T-helper 1 cell treated with Interleukin-12 subunit alpha and Interleukin-12 subunit beta and Interleukin-4 antibody, amounts not matched to agents 30 ng/mL and 1 ng/mL, for 36 hours (primary cell): ENCODE data around the gene SORD. TPM values are rescaled to one million over a fixed set of nuclear protein-coding genes. Genes with fewer than 3 reads are reported as not detected.
"Not testable (repeated sequence)": the region's sequence is repeated elsewhere in the genome, so short reads cannot be mapped to it uniquely, and the experiment has no call there.

ENCODE experiments used
- intact Hi-C: fragments of 100-400 bp; cut with micrococcal nuclease; formaldehyde crosslinking; loops from one replicate; pipeline ENCODE4 v1.15.1; 2024
- total RNA-seq: library from RNA; stranded (reverse); gene quantifications from 2 replicates; pipeline ENCODE4 v1.2.3, GENCODE V29; 2022

The SORD gene
- total RNA-seq, 1 donor from 2014 or later: 6.8 TPM

GRCh38 chr15:45093622-45094357, 70.8 kb downstream of the SORD start:
- intact Hi-C loops: no loop called here

GRCh38 chr15:45094358-45094730, 71.3 kb downstream of the SORD start:
- intact Hi-C loops: no loop called here

GRCh38 chr15:45095661-45096060, 72.7 kb downstream of the SORD start:
- intact Hi-C loops: no loop called here

- intact Hi-C loops: no loop called here
Measured at GRCh38 chr15:45097466-45097865, 74.5 kb downstream of the SORD start.

- intact Hi-C loops: no loop called here
Measured at GRCh38 chr15:45099549-45100165, 76.7 kb downstream of the SORD start.

- intact Hi-C loops: no loop called here
Measured at GRCh38 chr15:45100884-45101625, 78.1 kb downstream of the SORD start.

- intact Hi-C loops: no loop called here
Measured at GRCh38 chr15:45101749-45102148, 78.8 kb downstream of the SORD start.

GRCh38 chr15:45102226-45102625, 79.2 kb downstream of the SORD start:
- intact Hi-C loops: no loop called here

- intact Hi-C loops: not testable (repeated sequence)
Measured at GRCh38 chr15:45104170-45104569, 81.2 kb downstream of the SORD start.

GRCh38 chr15:45105586-45105985, 82.6 kb downstream of the SORD start:
- intact Hi-C loops: no loop called here

- intact Hi-C loops: no loop called here
Measured at GRCh38 chr15:45106002-45106790, 83.2 kb downstream of the SORD start.

GRCh38 chr15:45107941-45108630, 85.1 kb downstream of the SORD start:
- intact Hi-C loops: no loop called here

GRCh38 chr15:45110256-45110820, 87.3 kb downstream of the SORD start:
- intact Hi-C loops: loop anchor here (10.0 kb wide), 1 partner anchor 256 kb away; no protein-coding TSS in a partner anchor

GRCh38 chr15:45111390-45112142, 88.6 kb downstream of the SORD start:
- intact Hi-C loops: loop anchor here (10.0 kb wide), 1 partner anchor 257 kb away; no protein-coding TSS in a partner anchor

- intact Hi-C loops: loop anchor here (10.0 kb wide), 1 partner anchor 257 kb away; no protein-coding TSS in a partner anchor
Measured at GRCh38 chr15:45112143-45112590, 89.2 kb downstream of the SORD start.

GRCh38 chr15:45112591-45113379, 89.8 kb downstream of the SORD start:
- intact Hi-C loops: loop anchor here (10.0 kb wide), 1 partner anchor 258 kb away; no protein-coding TSS in a partner anchor

- intact Hi-C loops: loop anchor here (10.0 kb wide), 1 partner anchor 259 kb away; no protein-coding TSS in a partner anchor
Measured at GRCh38 chr15:45113380-45113990, 90.5 kb downstream of the SORD start.
